Glomerular endothelial cell (primary cell): ENCODE measurements around the gene MTMR1. TPM values are rescaled to one million over a fixed set of nuclear protein-coding genes. Genes with fewer than 3 reads are reported as not detected.

Source experiments
- DNase-seq: peaks from one replicate; pipeline ENCODE4 v3.0.0-alpha.2; 2011; ENCODE audit warnings: low read depth, low spot score; ENCODE audit errors: extremely low read depth
- total RNA-seq: library from RNA; depleted of rRNA; stranded (reverse); fragments of >200 nt; gene quantifications from 2 replicates; pipeline ENCODE4 v1.2.3, GENCODE V29; 2015

MTMR1 gene
- total RNA-seq, 1 donor from 2014 or later, result 16.0 TPM

DNA sequence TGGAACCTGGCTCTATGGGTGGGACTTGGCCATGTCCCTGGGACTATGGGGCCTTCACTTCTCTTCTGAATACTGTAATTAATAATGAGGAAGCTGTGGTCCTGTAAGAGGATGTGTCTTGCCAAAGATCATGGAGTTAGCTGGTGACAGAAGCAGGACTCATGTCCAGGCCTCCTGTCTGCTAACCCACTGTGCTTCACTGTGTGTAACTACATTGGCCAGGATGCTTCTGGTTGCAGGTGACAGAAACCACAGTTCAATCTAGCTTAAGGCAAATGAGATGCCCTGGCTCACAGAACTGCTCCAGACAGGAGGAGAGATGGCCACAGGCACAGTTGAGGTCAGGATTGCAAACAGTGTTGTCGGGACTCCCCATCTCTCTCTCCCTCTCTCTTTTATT, 3.1 kb downstream of the MTMR1 start:
- DNase-seq, result no peak

DNA sequence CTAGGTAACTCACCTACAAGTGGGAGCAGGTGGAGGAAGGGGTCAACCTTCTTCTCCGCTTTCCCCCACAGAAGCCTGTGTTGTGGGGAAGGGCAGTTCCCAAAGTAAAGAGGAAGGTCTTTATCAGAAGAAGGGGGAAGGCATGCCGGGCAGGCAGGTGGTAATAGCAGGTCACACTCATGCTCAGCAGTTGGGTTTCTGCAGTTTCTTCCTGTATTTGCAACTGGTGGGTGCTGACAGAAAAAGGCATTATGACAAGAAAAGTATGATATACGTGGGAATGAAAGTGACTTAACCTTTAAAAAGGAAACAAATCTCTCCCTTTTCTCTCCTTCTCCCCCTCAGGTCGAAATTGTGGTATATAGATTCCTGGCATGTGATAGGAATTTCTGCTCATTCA, 3.7 kb downstream of the MTMR1 start:
- DNase-seq, result no peak

DNA sequence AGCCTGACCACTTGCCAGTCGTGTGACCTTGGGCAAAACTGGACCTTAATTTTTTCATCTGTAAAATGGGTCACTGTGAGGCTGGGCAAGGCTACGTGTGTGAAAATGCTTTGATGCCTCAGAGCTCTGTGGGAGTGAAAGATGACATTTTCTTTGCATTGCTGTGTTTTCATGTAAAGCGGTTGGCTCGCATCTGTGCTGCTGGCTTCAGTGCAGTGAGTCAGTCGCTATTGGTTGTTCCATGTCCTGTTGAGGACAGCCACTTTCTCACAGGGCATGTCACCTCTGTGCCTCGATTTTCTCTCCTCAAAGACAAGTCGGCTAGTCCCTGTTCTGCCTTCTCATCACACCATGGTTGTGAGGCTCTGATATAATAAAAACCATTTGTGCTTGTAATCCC, 4.4 kb downstream of the MTMR1 start:
- no peak for DNase-seq

DNA sequence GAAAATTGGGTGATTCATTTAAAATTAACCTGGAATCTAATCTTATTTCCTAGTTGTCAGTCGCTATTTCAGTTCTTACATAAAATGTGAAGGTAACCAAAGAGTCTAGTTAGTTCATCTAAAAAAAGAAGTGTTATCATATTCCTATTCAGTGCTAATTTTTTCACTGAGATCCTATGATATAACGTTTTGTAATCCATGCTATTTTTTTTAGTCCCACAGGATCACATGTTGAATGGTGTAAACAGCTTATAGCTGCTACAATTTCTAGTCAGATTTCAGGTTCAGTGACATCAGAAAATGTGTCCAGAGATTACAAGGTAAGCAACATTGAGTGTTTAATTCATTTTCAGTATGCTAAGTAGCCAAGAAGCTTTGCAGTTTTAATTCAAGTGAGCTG, 5.8 kb downstream of the MTMR1 start:
- no peak for DNase-seq

DNA sequence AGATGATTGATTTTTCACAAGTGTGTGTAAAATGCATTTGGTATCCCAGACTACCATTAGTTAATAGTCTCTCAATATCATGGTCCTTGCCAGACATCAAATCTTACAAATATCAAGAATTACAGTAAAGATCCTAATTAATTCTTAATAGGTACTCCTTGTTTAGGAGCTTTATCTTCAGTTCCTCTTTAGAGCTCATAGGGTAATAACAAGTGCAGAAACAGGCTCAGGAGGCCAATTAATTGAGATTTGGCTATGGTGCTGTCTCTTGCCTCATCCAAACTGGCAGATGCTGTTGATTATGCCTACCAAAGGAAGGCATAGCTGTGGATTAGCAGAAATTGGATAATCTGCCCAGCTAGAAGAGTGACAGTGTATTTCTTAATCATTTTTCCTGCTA, 6.9 kb downstream of the MTMR1 start:
- DNase-seq, result no peak

DNA sequence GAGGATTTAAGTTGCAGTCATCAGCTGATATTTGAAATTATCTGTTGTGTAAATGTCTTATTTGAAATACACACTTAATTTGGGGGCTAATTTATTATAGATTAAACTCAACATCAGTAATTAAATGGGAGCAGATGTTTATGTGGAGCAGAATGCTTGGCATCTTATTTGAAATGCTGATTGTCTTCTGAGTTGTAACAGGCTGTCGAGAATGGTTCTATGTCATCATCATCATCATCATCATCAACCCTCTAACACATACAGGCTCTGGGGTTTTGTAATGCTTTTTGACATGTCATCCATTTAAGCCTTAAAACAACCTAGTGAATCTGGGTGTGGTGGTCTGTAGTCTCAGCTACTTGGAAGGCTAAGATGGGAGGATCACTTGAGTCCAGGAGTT, 8.2 kb downstream of the MTMR1 start:
- no peak for DNase-seq

DNA sequence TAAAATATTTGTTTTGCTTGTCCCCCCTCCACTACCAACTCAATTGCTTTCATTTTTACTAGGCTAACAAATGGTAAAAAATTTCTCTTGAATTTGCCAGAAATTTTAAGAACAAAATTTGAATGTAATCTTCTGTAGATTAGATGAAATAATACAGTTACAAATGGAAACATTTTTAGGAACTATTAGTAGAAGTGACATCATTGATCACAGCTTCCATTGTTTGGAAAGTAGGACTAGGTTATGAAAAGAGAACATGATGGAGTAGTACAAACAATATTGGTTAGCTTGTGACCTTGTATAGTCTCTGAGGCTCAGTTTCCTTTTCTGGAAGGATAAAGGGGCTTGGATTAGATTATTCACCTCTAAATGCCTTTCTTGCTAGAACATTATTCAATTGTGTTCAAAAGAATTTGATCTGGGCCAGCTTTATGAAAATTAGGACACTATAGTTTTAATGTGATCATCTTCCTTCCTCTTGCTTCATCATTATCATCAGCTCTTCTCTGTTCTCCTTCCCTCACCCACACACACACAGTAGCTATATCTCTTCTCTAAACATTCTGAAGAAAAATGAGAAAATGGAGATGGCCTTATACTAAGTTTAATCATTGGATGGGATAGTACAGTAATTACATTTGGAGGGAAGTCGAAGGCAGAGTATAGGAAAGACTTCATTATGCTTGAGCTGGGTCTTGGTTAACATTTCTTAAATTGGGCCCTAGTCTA, 9.9 kb downstream of the MTMR1 start:
- DNase-seq, result no peak

DNA sequence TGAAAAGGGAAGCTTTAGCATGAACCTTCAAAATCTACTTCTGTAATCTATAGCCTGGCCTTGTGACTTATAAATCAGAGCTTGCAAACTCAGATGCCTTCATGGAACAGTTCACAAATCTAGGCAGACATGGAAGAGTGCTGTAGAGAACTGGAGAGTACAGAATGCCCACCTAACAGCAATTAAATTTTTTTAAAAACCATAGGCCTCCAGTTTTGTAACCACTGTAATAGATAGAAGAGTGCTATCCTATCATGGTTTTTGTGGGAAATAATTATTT, 10.4 kb downstream of the MTMR1 start:
- DNase-seq, result no peak

DNA sequence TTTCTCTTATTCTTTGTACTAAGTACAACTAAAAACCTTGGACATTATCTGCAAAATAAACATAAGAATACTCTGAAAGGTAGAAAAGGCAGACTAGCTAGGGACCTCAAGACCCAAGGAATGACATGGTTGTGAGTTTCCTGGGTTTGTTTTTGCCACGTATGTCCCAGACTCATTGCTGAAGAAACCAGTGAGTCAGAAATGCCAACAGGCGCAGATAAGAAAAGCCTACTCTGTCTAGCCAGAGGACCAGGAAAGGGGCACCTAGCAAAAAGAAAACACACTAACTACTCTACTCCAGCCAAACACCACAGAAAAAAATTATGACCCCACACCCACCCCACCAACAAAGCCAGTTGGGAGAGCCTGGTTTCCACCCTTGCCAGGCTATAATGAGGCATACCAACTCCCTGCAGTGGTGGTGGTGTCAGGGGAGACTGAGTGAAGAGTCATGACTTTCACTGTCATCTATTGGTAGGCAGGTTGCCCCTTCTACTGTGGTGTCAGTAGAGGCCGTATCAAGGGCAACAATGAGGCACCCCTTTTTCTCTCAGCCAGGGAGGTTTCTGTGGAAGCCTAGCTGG, 10.9 kb downstream of the MTMR1 start:
- peak; percentile 51 for DNase-seq

DNA sequence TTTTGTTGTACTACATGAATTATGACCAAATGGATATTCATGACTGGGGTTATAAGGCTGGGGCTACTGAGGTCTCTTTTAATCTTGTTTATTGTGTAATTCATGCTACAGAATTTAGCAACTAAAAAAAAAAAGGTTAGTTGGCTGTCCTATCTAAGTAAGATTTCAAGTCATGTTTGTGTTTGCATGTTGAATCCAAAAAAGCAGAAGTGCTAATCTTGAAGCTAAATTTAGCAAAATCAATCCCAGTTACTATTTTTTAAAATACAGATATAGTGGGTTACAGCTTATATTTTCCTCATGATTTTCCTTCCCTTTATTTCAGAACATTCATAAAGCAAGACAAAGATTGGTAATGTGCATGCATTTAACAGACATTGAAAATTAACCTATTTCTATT, 19.4 kb downstream of the MTMR1 start:
- DNase-seq, result no peak

DNA sequence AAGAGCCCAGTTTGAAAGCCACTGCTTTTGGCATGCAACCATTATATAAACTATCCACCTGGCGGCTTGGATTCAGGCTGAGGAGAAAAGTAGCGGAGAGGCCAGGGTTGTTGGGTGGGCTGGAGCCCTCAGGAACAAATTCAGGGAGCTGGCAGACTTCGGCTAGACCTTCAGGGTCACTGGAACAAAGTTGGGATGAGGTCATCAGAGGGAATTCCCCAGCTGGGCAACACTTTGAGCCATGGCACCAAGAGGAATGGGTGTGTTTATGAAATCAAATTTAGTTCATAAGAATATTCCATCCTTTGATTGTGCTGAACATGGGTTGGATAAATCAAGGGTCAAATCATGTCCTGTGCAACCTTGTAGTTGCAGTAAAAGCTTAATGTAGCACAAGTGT, 22.0 kb downstream of the MTMR1 start:
- DNase-seq, result no peak

DNA sequence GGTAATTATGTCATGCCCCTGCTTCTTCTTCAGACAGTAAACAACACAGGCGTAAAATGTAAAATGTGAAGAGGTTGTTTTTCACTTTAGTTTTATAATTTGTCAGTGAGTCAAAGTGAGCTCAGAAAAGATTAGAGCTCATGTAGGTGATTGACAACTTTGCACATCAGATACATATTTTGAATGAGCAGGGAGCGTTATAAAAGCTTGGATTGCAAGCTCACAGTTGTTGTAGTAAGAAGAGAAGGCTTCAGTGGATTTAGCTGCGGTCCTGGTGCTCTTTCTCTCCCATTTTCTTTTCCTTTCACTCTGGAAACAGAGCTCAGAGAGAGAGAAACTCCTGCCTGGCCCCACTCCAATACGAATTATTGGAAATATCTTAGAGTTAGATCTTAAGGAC, 26.4 kb downstream of the MTMR1 start:
- no peak for DNase-seq

DNA sequence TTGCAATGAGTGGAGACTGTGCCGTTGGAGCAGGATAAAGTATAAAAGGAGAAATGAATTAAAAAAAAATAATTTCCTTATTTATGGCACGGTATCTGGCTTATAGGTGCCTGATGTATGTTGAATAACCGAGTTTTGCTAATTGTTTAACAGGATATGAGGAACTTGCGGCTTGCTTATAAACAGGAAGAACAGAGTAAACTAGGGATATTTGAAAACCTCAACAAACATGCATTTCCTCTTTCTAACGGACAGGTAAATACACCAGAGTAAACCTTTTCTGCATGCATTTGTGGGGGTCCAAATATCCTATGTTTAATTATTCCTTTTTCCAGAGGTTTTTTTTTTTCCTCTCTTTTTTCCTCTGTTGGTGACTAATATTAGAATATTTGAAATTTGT, 36.8 kb downstream of the MTMR1 start:
- no peak for DNase-seq

DNA sequence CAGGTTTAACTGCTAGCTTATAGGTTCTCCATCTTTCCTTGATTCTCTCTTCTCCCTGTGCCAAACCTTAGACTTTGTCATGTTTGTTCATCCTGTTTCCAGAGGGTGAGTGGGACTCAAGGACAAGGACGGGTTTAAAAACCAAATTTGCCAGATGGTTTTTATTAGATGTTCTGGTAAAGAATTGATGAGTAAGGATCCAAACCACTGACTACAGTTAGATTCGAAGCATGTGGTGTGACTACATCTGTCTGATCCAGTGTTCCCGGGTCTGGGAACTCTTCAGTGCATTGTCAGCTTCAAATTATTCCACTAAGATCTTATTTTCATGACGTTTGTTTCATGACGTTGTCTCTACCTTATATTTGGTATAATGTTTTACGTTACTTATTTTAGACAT, 37.5 kb downstream of the MTMR1 start:
- no peak for DNase-seq

DNA sequence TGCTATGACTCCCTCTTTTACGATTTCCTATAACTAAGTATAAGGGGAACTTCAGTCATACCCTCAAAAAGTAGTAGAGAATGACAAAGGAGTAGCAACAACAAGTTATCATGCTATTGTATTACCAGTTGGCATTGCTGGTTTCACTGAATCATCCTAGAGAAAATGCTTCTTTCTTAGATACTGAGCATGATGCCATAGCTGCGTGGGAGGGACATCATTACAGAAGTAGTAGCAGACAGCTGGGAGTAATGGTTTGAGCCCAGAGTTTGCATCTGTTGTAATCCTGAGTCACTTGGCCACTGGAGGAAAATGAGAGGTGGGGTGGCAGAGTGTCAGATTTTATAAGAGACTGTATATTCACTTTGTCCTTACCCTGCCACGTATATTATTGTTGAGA, 38.6 kb downstream of the MTMR1 start:
- DNase-seq, result no peak

DNA sequence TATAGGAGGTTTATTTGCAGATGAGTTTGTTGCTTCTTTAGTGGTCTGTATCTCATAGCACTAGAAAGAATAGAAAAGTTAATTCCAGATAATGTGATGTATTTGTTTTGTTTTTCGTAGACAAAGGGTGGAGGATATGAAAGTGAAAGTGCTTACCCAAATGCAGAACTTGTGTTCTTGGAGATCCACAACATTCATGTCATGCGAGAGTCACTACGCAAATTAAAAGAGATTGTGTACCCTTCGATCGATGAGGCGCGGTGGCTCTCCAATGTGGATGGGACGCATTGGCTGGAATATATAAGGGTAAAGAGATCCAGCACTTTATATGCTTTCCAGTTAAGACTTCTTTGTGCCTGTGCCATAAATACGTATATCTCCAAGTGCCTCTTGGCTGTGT, 43.3 kb downstream of the MTMR1 start:
- DNase-seq, result no peak

DNA sequence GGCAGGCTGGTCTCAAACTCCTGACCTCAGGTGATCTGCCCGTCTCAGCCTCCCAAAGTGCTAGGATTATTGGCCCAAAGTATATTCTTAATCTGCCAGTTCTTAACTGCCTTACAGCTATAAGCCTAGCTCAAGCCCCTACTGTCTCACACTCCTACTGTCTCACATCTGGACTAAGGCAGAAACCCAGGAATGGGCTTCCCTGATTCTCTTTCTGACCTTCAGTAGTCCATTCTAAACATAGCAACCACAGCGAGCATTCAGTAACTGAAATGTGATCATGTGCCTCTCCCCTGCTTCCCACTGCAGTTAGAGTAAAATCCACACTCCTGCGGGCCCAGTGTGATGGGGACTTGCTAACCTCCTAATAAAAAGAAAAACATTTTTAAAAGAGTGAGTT, 58.9 kb downstream of the MTMR1 start:
- no peak for DNase-seq

DNA sequence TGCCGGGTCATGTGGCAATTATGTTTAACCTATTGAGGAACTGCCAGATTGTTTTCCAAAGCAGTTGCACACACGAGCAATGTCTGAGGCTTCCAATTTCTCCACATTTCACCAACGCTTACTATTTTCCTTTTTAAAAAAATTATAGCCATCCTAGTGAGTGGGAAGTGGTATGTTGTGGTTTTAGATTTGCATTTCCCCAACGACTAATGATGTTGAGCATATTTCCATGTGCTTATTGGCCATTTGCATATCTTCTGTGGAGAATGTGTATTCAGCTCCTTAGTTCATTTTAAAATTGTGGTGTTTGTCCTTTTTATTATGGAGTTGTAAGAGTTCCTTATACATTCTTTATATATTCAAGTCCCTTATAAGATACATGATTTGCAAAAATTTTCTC, 60.2 kb downstream of the MTMR1 start:
- no peak for DNase-seq

DNA sequence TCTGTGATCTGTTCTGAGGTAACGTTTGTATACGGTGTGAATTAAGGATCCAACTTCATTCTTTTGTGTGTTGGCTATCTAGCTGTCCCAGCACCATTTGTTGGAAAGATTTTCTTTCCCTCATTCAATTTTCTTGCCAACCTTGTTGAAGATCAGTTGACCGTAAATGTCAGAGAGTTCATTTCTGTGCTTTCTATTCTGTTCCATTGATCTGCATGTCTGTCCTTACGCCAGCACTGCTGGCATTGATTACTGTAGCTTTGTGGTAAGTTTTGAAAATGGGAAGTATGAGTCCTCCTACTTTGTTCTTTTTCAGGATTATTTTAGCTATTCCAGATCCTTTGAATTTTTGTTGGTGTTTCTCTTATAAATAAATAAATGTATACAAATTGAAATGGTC, 60.8 kb downstream of the MTMR1 start:
- no peak for DNase-seq

DNA sequence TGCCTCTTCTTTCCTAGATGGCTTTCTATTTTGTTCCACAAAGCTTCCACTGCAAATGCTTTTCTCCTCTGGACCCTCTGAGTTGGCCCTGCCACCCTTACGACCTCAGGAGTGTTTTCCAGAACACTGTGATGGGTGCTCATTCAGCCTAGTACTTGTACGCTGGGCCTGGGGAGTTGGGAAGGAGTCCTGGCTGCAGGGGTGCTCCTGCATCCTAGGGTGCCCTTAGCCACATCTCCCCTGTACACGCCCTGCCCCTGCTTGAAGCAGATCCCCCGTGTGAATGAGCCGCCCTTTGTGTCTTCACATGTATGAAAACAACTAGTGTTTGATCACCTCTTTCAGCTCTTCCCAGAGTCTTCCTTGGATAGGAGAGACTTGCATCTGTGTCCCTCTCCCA, 64.2 kb downstream of the MTMR1 start:
- DNase-seq, result no peak

DNA sequence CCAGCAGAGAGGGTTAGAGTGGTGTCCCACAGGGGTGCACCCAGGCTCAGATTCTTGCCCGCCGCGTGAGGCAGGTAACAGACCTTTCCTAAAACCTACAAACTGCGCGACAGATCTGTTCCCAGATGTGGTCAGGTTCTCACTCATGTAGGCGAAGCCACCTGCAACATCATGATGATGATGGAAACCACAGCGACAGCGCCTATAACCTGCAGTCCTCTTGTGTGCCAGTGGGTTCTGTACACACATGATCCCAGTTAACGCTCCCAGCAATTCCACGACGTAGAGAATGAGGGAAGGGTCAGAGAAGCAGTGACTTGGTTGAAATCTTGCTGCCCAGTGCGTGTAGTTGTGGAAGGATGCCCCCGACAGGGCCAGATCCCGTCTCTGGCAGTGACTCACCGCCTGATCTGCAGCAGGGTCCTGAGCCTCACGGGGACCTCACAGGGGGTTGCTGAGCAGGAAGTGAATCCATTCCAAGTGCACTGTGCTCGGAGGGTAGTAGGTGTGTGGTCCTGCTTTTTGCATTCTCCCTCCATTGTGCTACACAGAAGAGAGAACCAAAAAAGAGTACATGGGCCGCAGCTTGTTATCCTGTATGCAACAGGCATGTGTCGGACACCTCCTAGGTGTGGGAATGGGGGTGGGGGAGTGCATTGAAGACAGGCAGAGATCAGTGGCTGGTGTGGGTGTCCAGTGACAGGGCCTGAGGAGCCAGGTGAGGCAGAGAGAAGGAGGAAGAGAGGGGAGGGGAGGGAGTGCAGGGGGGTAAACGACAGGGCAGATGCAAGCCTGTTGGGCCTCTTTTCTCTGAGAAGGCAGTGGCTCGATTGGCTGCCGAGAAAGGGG, 66.6 kb downstream of the MTMR1 start:
- no peak for DNase-seq

DNA sequence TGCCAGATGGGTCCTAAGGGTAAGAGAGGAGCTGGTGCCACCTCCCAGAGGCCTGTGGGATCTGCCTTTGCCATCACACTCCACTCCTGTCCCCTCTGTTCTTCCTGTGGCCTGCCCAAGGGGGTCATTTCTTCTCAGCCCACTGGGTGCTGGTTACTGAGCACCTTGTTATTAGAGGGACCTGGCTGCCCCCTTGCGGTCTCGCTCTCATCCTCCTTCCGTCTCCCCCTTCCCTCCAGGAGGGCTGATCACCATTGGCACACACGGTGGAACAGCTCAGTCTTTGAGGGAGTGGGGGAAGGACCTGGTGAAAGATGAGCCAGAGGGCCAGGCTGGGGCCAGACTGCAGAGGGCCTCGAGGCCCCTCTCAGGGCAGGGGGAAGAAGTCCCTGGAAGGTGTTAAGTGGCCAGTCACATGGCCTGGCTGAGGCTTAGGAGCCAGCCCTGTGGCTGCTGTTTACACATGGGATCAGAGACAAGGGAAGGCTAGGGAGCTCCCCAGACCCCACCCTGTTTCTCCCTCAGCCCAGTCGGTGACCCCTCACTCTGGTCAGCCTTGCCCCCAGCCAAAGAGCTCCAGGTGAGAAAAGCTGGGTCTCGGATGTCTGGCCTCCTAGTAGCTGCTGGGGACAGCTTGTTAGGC, 68.1 kb downstream of the MTMR1 start:
- no peak for DNase-seq
